ENCODE measurements around the gene PACSIN2. TPM values are rescaled to one million over a fixed set of nuclear protein-coding genes. Genes with fewer than 3 reads are reported as not detected.

Gene PACSIN2
- total RNA-seq, 3 donors from 2014 or later, result 43.8 to 82.7 (median 72.4) TPM

- H3K4me1 ChIP-seq, result peaks cover 6 to 11% of the 10 kb centered on the region in 2 donors
- peak overlapping the region; percentile 57 to 58 for H3K27ac ChIP-seq
- no peak for DNase-seq (ENCODE audit: low spot score in 2 of 2)
- intact Hi-C loops (cut with DNase I; ENCODE audit: low total_unique reads), result no loop called here
- no peak overlapping the region for H3K4me3 ChIP-seq
- H3K36me3 ChIP-seq, result no peaks in the 10 kb centered on the region
- TF ChIP-seq POLR2A (IDR thresholded peaks at IDR 0.05), result no peak
- no peak for TF ChIP-seq CTCF (IDR thresholded peaks at IDR 0.05)
- peak in 1 of 3 donors; percentile 27 for TF ChIP-seq POLR2AphosphoS5 (IDR thresholded peaks at IDR 0.05)
- no peaks in the 10 kb centered on the region for H3K27me3 ChIP-seq
- no peaks in the 10 kb centered on the region for H3K9me3 ChIP-seq
Observed at GRCh38 chr22:42906605-42907348, 108.2 kb downstream of the PACSIN2 start.

- TF ChIP-seq POLR2A (IDR thresholded peaks at IDR 0.05) (no peak), CTCF (IDR thresholded peaks at IDR 0.05) (no peak), POLR2AphosphoS5 (IDR thresholded peaks at IDR 0.05) (no peak)
- H3K9me3 ChIP-seq, result no peaks in the 10 kb centered on the region
- H3K4me3 ChIP-seq, result no peak overlapping the region
- DNase-seq (ENCODE audit: low spot score in 2 of 2), result peak; percentile 63 to 78
- no peaks in the 10 kb centered on the region for H3K27me3 ChIP-seq
- intact Hi-C loops (cut with DNase I; ENCODE audit: low total_unique reads), result no loop called here
- H3K4me1 ChIP-seq, result peaks cover 6 to 11% of the 10 kb centered on the region in 2 donors
- no peaks in the 10 kb centered on the region for H3K36me3 ChIP-seq
- peak overlapping the region; percentile 57 to 58 for H3K27ac ChIP-seq
Observed at GRCh38 chr22:42905702-42906183, 109.2 kb downstream of the PACSIN2 start.

- H3K27ac ChIP-seq, result peak overlapping the region; percentile 57 to 58
- peaks cover 6 to 11% of the 10 kb centered on the region in 2 donors for H3K4me1 ChIP-seq
- H3K36me3 ChIP-seq, result no peaks in the 10 kb centered on the region
- TF ChIP-seq POLR2AphosphoS5 (IDR thresholded peaks at IDR 0.05) (no peak), CTCF (IDR thresholded peaks at IDR 0.05) (no peak)
- intact Hi-C loops (cut with DNase I; ENCODE audit: low total_unique reads), result no loop called here
- no peaks in the 10 kb centered on the region for H3K27me3 ChIP-seq
- no peaks in the 10 kb centered on the region for H3K9me3 ChIP-seq
- no peak overlapping the region for H3K4me3 ChIP-seq
- peak in 1 of 2 donors; percentile 35 for DNase-seq (ENCODE audit: low spot score in 2 of 2)
Observed at GRCh38 chr22:42905217-42905616, 109.7 kb downstream of the PACSIN2 start.

GRCh38 chr22:42904050-42904449, 110.9 kb downstream of the PACSIN2 start:
- no peak for DNase-seq (ENCODE audit: low spot score in 2 of 2)
- Histone ChIP-seq H3K27me3 (no peaks in the 10 kb centered on the region), H3K9me3 (no peaks in the 10 kb centered on the region), H3K27ac (peak overlapping the region; percentile 58 to 66), H3K4me1 (peaks cover 6 to 11% of the 10 kb centered on the region in 2 donors), H3K36me3 (no peaks in the 10 kb centered on the region), H3K4me3 (no peak overlapping the region)
- TF ChIP-seq CTCF (IDR thresholded peaks at IDR 0.05) (no peak), POLR2A (IDR thresholded peaks at IDR 0.05) (no peak), POLR2AphosphoS5 (IDR thresholded peaks at IDR 0.05) (no peak)
- intact Hi-C loops (cut with DNase I; ENCODE audit: low total_unique reads), result no loop called here

- H3K4me1 ChIP-seq, result peaks cover 6 to 11% of the 10 kb centered on the region in 2 donors
- intact Hi-C loops (cut with DNase I; ENCODE audit: low total_unique reads), result no loop called here
Observed at GRCh38 chr22:42902875-42903510, 112.0 kb downstream of the PACSIN2 start.

More at GRCh38 chr22:42902875-42903510, 112.0 kb downstream of the PACSIN2 start:
- H3K36me3 ChIP-seq, result no peaks in the 10 kb centered on the region
- no peaks in the 10 kb centered on the region for H3K9me3 ChIP-seq
- no peaks in the 10 kb centered on the region for H3K27me3 ChIP-seq
- no peak for DNase-seq (ENCODE audit: low spot score in 2 of 2)
- TF ChIP-seq CTCF (IDR thresholded peaks at IDR 0.05) (no peak), POLR2AphosphoS5 (IDR thresholded peaks at IDR 0.05) (no peak), POLR2A (IDR thresholded peaks at IDR 0.05) (no peak)
- no peak overlapping the region for H3K4me3 ChIP-seq
- peak overlapping the region in 1 of 2 donors; percentile 0 for H3K27ac ChIP-seq

Data from breast epithelium (tissue), 4 donors.